Effector memory CD4-positive, alpha-beta T cell (primary cell): ENCODE results near the gene ELL2.
"Not testable (repeated sequence)": the region's sequence is repeated elsewhere in the genome, so short reads cannot be mapped to it uniquely, and the experiment has no call there.

Source experiments
- DNase-seq, 3 donors: peaks; one replicate each; pipeline ENCODE4 v3.0.0-alpha.2; 2020
- H3K27ac ChIP-seq: 2 replicates; pipeline ENCODE4 v1.7.0; 2013; ENCODE audit warnings: mild to moderate bottlenecking, low read length, moderate library complexity; ENCODE audit not compliant: insufficient read depth, poor library complexity, severe bottlenecking
- H3K27me3 ChIP-seq: replicated peaks from 2 replicates; pipeline ENCODE4 v1.7.0; 2013; ENCODE audit warnings: mild to moderate bottlenecking, low read length; ENCODE audit not compliant: insufficient read depth, control insufficient read depth, poor library complexity, severe bottlenecking
- H3K36me3 ChIP-seq: 2 replicates; pipeline ENCODE4 v1.7.0; 2013; ENCODE audit warnings: mild to moderate bottlenecking, low read length, moderate library complexity; ENCODE audit not compliant: control insufficient read depth, insufficient read depth
- H3K4me1 ChIP-seq: 2 replicates; pipeline ENCODE4 v1.7.0; 2013; ENCODE audit warnings: low read length, mild to moderate bottlenecking; ENCODE audit not compliant: control insufficient read depth, insufficient read depth, poor library complexity, severe bottlenecking
- H3K4me3 ChIP-seq: 2 replicates; pipeline ENCODE4 v1.7.0; 2013; ENCODE audit warnings: low read length, low read depth, mild to moderate bottlenecking; ENCODE audit not compliant: insufficient read depth, poor library complexity, severe bottlenecking
- H3K9me3 ChIP-seq: 2 replicates; pipeline ENCODE4 v1.7.0; 2013; ENCODE audit warnings: mild to moderate bottlenecking, low read length, moderate library complexity; ENCODE audit not compliant: control insufficient read depth

ELL2 gene

GRCh38 chr5:95913663-95914062 lies 48.0 kb downstream of the ELL2 start:
- Histone ChIP-seq H3K27ac (no peak overlapping the region), H3K9me3 (no peaks in the 10 kb centered on the region), H3K4me1 (no peaks in the 10 kb centered on the region), H3K36me3 (peaks cover 9% of the 10 kb centered on the region), H3K4me3 (no peak overlapping the region), H3K27me3 (no peaks in the 10 kb centered on the region)
- DNase-seq = no peak

GRCh38 chr5:95912029-95912428 lies 49.6 kb downstream of the ELL2 start:
- H3K27me3 ChIP-seq = no peaks in the 10 kb centered on the region
- H3K9me3 ChIP-seq = no peaks in the 10 kb centered on the region
- no peaks in the 10 kb centered on the region for H3K4me1 ChIP-seq
- no peak overlapping the region for H3K4me3 ChIP-seq
- H3K27ac ChIP-seq = no peak overlapping the region
- DNase-seq = no peak
- H3K36me3 ChIP-seq = peaks cover 9% of the 10 kb centered on the region

- Histone ChIP-seq H3K4me3 (no peak overlapping the region), H3K27me3 (no peaks in the 10 kb centered on the region), H3K4me1 (no peaks in the 10 kb centered on the region), H3K36me3 (peaks cover 9% of the 10 kb centered on the region), H3K27ac (no peak overlapping the region), H3K9me3 (no peaks in the 10 kb centered on the region)
- no peak for DNase-seq
Measured at GRCh38 chr5:95910521-95910920, 51.1 kb downstream of the ELL2 start.

- DNase-seq = no peak
- H3K27me3 ChIP-seq = no peaks in the 10 kb centered on the region
- H3K9me3 ChIP-seq = no peaks in the 10 kb centered on the region
- no peak overlapping the region for H3K4me3 ChIP-seq
- H3K4me1 ChIP-seq = no peaks in the 10 kb centered on the region
- peaks cover 9% of the 10 kb centered on the region for H3K36me3 ChIP-seq
- H3K27ac ChIP-seq = no peak overlapping the region
Measured at GRCh38 chr5:95909738-95910137, 51.9 kb downstream of the ELL2 start.

GRCh38 chr5:95908799-95909198 lies 52.9 kb downstream of the ELL2 start:
- Histone ChIP-seq H3K9me3 (no peaks in the 10 kb centered on the region), H3K27ac (no peak overlapping the region), H3K36me3 (peaks cover 9% of the 10 kb centered on the region), H3K4me1 (no peaks in the 10 kb centered on the region), H3K27me3 (no peaks in the 10 kb centered on the region), H3K4me3 (no peak overlapping the region)
- no peak for DNase-seq

GRCh38 chr5:95907740-95908706 lies 53.6 kb downstream of the ELL2 start:
- no peaks in the 10 kb centered on the region for H3K9me3 ChIP-seq
- no peaks in the 10 kb centered on the region for H3K27me3 ChIP-seq
- H3K27ac ChIP-seq = no peak overlapping the region
- no peak overlapping the region for H3K4me3 ChIP-seq
- peaks cover 9% of the 10 kb centered on the region for H3K36me3 ChIP-seq
- no peak for DNase-seq
- no peaks in the 10 kb centered on the region for H3K4me1 ChIP-seq

GRCh38 chr5:95907067-95907705 lies 54.5 kb downstream of the ELL2 start:
- Histone ChIP-seq H3K27me3 (no peaks in the 10 kb centered on the region), H3K27ac (no peak overlapping the region), H3K9me3 (no peaks in the 10 kb centered on the region), H3K4me1 (no peaks in the 10 kb centered on the region), H3K36me3 (peaks cover 6% of the 10 kb centered on the region), H3K4me3 (no peak overlapping the region)
- no peak for DNase-seq

GRCh38 chr5:95906398-95906797 lies 55.3 kb downstream of the ELL2 start:
- H3K9me3 ChIP-seq, H3K4me3 ChIP-seq, H3K36me3 ChIP-seq, H3K27ac ChIP-seq, H3K27me3 ChIP-seq, H3K4me1 ChIP-seq, DNase-seq: not testable (repeated sequence)

- Histone ChIP-seq H3K4me1 (no peaks in the 10 kb centered on the region), H3K27ac (no peak overlapping the region), H3K36me3 (no peaks in the 10 kb centered on the region), H3K4me3 (no peak overlapping the region), H3K9me3 (no peaks in the 10 kb centered on the region), H3K27me3 (no peaks in the 10 kb centered on the region)
- no peak for DNase-seq
Measured at GRCh38 chr5:95904827-95905226, 56.8 kb downstream of the ELL2 start.

GRCh38 chr5:95903838-95904237 lies 57.8 kb downstream of the ELL2 start:
- no peak for DNase-seq
- H3K36me3 ChIP-seq = no peaks in the 10 kb centered on the region
- H3K27ac ChIP-seq = no peak overlapping the region
- no peak overlapping the region for H3K4me3 ChIP-seq
- no peaks in the 10 kb centered on the region for H3K4me1 ChIP-seq
- H3K9me3 ChIP-seq = no peaks in the 10 kb centered on the region
- no peaks in the 10 kb centered on the region for H3K27me3 ChIP-seq
